Measurements from ENCODE around the gene SAPCD2. TPM values are rescaled to one million over a fixed set of nuclear protein-coding genes. Genes with fewer than 3 reads are reported as not detected.
A peak's percentile ranks its signal among the peaks of the same experiment; 100 is the strongest.

Gene SAPCD2
- total RNA-seq, 2 donors from 2014 or later, result 0.39 to 0.44 TPM

- ATAC-seq, result peak; percentile 3 to 20
- no peak for DNase-seq
- intact Hi-C loops (cut with DNase I), result no loop called here
These were observed 15.4 kb downstream of the SAPCD2 start for GRCh38 chr9:137054932-137055384.

- peak in 1 of 2 donors; percentile 32 for ATAC-seq
- DNase-seq, result no peak
- intact Hi-C loops (cut with DNase I), result no loop called here
These were observed 16.1 kb downstream of the SAPCD2 start, which contains the start of gene ENTPD2 for GRCh38 chr9:137053944-137054931. ENTPD2 (minus strand) TSS chr9:137054061; CDS start chr9:137053997, 64 bp downstream.

- ATAC-seq (no peak), DNase-seq (no peak)
- intact Hi-C loops (cut with DNase I), result no loop called here
These were observed 17.1 kb downstream of the SAPCD2 start for GRCh38 chr9:137052998-137053943.

- intact Hi-C loops (cut with DNase I), result no loop called here
- ATAC-seq (no peak), DNase-seq (no peak)
These were observed 18.1 kb downstream of the SAPCD2 start for GRCh38 chr9:137052293-137052692.

- intact Hi-C loops (cut with DNase I), result no loop called here
- DNase-seq (no peak), ATAC-seq (no peak)
These were observed 19.1 kb downstream of the SAPCD2 start for GRCh38 chr9:137051145-137051724.

- DNase-seq (no peak), ATAC-seq (no peak)
- intact Hi-C loops (cut with DNase I), result no loop called here
These were observed 19.8 kb downstream of the SAPCD2 start for GRCh38 chr9:137050570-137050969.

GRCh38 chr9:137049544-137050449 is 20.6 kb downstream of the SAPCD2 start:
- intact Hi-C loops (cut with DNase I), result no loop called here
- ATAC-seq (peak in 1 of 2 donors; percentile 5), DNase-seq (no peak)

GRCh38 chr9:137048655-137049543 is 21.5 kb downstream of the SAPCD2 start:
- intact Hi-C loops (cut with DNase I), result no loop called here
- ATAC-seq, result no peak
- no peak for DNase-seq

GRCh38 chr9:137046088-137046787 is 24.1 kb downstream of the SAPCD2 start, which contains the start of gene NPDC1:
NPDC1 (minus strand) TSS chr9:137046177; CDS start chr9:137045989, 188 bp downstream.
- intact Hi-C loops (cut with DNase I), result no loop called here

GRCh38 chr9:137045294-137046087 is 24.9 kb downstream of the SAPCD2 start:
- intact Hi-C loops (cut with DNase I), result no loop called here
- no peak for DNase-seq
- ATAC-seq, result peak in 1 of 2 donors; percentile 5

More at GRCh38 chr9:137046088-137046787, 24.1 kb downstream of the SAPCD2 start, which contains the start of gene NPDC1:
- DNase-seq (peak; percentile 84), ATAC-seq (peak; percentile 71 to 76)

GRCh38 chr9:137044502-137045177 is 25.7 kb downstream of the SAPCD2 start:
- intact Hi-C loops (cut with DNase I), result no loop called here
- peak; percentile 61 for DNase-seq

GRCh38 chr9:137044037-137044436 is 26.3 kb downstream of the SAPCD2 start:
- no peak for DNase-seq
- intact Hi-C loops (cut with DNase I), result no loop called here
- no peak for ATAC-seq

More at GRCh38 chr9:137044502-137045177, 25.7 kb downstream of the SAPCD2 start:
- ATAC-seq, result peak in 1 of 2 donors; percentile 36

- ATAC-seq, result peak; percentile 9 to 34
- intact Hi-C loops (cut with DNase I), result no loop called here
- peak; percentile 87 for DNase-seq
These were observed 27.3 kb downstream of the SAPCD2 start for GRCh38 chr9:137042751-137043727.

GRCh38 chr9:137041124-137041523 is 29.2 kb downstream of the SAPCD2 start:
- ATAC-seq (no peak), DNase-seq (no peak)
- intact Hi-C loops (cut with DNase I), result no loop called here

Measured in left cardiac atrium (tissue), 4 donors.